HG03565 (cell line): Measurements from ENCODE around the gene ZNF428.

Experiments
- ATAC-seq: cut with Tn5 transposase; IDR thresholded peaks from one replicate; pipeline ENCODE4 v1.9.1; 2021; ENCODE audit warnings: mild to moderate bottlenecking, moderate library complexity; ENCODE audit not compliant: unreplicated experiment

The ZNF428 gene

DNA sequence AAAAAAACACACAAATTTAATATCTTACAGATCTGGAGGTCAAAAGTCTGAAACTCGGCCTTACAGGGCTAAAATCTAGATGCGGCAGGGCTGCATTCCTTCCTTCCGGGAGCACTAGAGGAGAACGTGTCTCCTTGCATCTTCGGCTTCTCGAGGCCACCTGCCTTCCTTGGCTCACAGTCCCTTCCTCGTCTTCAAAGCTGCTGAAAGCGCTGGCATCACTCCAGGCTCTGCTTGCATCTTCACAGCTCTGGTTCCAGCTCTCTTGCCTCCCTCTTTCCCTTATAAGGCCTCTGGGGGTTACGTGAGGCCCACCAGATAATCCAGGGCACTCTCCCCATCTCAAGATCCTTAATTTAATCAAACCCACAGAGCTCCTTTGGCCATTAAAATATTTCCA lies 54.6 kb downstream of the ZNF428 start:
- no peak for ATAC-seq

DNA sequence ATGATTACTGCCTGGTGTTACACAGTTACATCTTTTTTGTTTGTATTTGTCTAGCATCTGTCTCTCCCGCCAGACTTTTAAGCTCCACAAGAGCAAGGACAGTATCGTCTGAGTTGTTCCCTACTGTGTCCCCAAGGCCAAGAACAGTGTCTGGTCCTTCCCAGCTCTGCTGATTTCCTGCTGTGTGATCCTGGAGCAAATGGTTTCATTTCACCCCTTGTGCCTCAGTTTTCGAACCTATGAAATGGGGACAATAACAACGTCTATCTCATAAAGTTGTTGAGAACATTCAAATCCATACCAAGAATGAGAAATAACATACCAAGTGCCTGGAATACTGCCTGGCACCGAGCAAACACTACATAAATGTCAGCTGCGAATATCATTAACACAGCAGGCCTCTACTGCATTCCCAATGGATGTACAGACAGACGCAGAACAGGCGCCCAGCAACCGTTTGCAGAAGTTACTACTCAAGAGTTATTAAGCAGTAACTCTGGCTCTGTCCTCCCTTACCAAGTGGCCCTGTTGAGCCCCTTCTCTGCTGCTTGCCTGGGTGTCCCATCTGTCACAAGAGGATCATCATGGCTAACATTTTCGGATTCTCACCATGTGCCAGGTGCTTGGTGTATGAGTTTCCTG lies 55.5 kb downstream of the ZNF428 start:
- no peak for ATAC-seq

DNA sequence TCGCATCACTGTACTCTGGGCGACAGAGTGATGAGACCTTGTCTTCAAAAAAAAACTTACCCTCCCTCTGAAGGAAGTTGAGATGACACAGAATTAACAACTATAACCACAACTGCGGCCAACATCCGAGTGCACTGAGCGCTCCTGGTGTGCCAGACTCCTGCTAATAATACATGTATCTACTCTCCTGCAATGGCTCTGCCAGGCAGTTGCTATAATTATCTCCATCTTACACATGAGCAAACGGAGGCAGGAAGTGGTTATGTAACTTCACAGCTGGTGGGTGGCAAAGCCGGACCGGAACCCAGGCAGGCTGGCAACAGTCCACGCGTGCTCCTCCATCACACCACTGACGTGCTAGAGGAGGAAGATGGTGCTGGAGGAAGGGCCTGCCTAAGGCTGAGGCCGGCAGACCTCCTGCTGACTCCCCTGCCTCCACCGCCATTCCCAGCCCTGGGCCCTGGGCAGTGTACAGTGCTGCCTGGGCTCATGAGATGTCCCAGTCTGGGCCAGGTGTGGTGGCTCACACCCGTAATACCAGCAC lies 56.7 kb downstream of the ZNF428 start:
- peak; percentile 65 for ATAC-seq

DNA sequence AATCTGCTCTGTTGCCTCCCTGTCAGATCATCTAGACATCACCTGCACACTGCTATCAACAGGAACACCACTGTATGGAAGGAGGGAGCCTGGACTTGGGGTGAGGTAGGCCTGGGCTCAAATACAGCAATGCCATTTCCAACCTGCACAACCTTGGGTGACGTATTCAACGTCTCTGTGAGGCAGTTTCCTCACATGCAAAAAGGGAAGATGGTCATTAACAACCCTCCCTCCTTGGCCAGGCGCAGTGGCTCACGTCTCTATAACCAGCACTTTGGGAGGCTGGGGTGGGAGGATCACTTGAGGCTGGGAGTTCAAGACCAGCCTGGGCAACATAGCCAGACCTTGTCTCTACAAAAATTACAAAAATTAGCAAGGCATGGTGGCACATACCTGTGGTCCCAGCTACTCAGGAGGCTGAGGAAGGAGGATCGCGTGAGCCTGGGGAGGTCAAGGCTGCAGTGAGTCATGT lies 57.2 kb downstream of the ZNF428 start:
- no peak for ATAC-seq

DNA sequence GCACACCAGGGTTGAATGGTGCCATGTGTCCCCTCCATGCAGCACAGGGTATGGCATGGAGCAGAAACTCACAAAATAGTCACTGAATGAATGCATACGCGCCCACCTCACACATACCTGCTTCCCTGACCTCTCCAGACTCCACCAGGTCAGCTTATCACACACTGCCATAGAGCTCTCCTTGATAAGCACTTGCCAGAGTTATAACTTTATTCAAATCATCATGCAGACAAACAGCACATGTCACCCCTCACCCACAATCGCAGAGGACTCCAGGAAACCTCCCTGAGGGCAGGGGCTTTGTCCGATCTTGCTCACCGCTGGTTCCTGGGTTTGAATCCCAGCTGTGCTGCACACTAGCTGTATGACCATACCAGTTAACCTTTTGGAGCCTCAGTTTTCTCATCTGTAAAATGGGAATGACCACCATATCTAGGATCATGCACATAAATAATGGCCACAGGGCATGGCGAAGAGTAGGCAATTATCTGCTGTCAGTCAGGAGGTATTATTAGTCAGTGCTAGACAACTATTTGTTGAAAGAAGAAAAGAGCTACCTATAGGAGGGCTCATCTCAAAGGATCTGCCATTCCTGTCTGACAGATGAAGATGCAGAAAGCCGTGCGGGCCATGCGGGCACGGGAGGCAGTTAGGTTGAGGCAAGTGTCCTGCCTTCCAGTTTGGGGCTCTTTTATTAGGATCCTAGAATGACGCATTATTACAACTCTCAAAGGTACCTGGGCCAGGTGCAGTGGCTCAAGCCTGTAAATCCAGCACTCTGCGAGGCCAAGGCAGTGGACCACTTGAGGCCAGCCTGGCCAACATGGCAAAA lies 58.1 kb downstream of the ZNF428 start:
- ATAC-seq: no peak

DNA sequence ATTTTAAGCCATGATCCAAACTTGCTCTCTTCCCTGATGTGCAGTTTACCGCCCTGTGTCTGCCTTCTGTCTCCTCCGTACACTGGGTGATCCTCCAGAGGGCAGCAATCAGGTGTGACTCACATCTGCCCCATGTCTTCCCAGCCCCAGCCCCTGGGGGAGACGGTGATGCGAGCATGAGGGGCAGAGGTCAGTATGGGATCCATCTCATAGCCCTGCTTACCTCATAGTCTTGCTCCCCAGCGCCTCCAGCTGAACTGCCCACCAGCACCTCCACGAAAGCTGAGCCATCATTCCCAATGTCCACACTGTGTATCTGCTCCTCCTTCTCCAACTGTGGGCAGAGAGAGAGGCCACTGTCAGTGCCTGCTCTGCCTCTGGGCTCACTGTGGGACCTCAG lies 58.7 kb downstream of the ZNF428 start:
- ATAC-seq: no peak
